Measurements from ENCODE around the gene PAX2. TPM values are rescaled to one million over a fixed set of nuclear protein-coding genes. Genes with fewer than 3 reads are reported as not detected.

Gene PAX2
- polyA plus RNA-seq, 3 donors = not detected

GRCh38 chr10:100868382-100868781 lies 123.0 kb downstream of the PAX2 start:
- Histone ChIP-seq H3K36me3 (replicated peaks in 1 of 2; ENCODE audit: control insufficient read depth in 1 of 2, insufficient read depth in 2 of 2, low read length in 2 of 2) (no peaks in the 10 kb centered on the region), H2AFZ (ENCODE audit: insufficient read depth, low read depth, low read length, poor library complexity, severe bottlenecking) (no peak overlapping the region), H3K4me3 (replicated peaks in 1 of 3; ENCODE audit: low read depth in 2 of 3, low read length in 3 of 3) (no peak overlapping the region), H3K4me1 (ENCODE audit: control insufficient read depth in 1 of 2, insufficient read depth in 2 of 2, low read length in 2 of 2) (no peaks in the 10 kb centered on the region), H3K4me2 (replicated peaks; ENCODE audit: extremely low read depth, low read length, poor library complexity, severe bottlenecking) (no peak overlapping the region), H4K20me1 (ENCODE audit: insufficient read depth, low read length) (no peaks in the 10 kb centered on the region), H3K27me3 (ENCODE audit: control insufficient read depth in 2 of 2, insufficient read depth in 2 of 2, low read length in 2 of 2) (peaks cover 3 to 24% of the 10 kb centered on the region in 2 donors), H3K9ac (ENCODE audit: insufficient read depth, low read length, poor library complexity, severe bottlenecking) (no peak overlapping the region), H3K27ac (ENCODE audit: low read depth in 1 of 2, low read length in 2 of 2) (no peak overlapping the region), H3K9me3 (replicated peaks in 1 of 2; ENCODE audit: control insufficient read depth in 1 of 2, insufficient read depth in 1 of 2, low read length in 2 of 2) (no peaks in the 10 kb centered on the region), H3K79me2 (ENCODE audit: insufficient read depth, low read length) (no peaks in the 10 kb centered on the region)
- intact Hi-C loops (cut with micrococcal nuclease) = no loop called here
- 83% methylated on average over 1 of the region's 3 CpGs for WGBS (ENCODE audit: insufficient coverage)
- H3K27me3 Mint-ChIP-seq (ENCODE audit: low read depth in 3 of 3) = peaks cover 35 to 36% (median 35%) of the 10 kb centered on the region in 3 donors
- TF ChIP-seq CTCF (IDR thresholded peaks at IDR 0.05) = no peak
- H3K4me3 Mint-ChIP-seq = no peak overlapping the region
- no peak for DNase-seq
- no peak overlapping the region for H3K27ac Mint-ChIP-seq
- no peaks in the 10 kb centered on the region for H3K36me3 Mint-ChIP-seq
- H3K9me3 Mint-ChIP-seq = peaks cover 0 to 1% (median 0%) of the 10 kb centered on the region in 7 donors
- H3K4me1 Mint-ChIP-seq = no peaks in the 10 kb centered on the region

GRCh38 chr10:100869399-100869798 lies 124.0 kb downstream of the PAX2 start:
- no peaks in the 10 kb centered on the region for H3K4me1 ChIP-seq (ENCODE audit: control insufficient read depth in 1 of 2, insufficient read depth in 2 of 2, low read length in 2 of 2)
- Mint-ChIP-seq H3K9me3 (peaks cover 0 to 1% (median 0%) of the 10 kb centered on the region in 7 donors), H3K4me1 (no peaks in the 10 kb centered on the region), H3K4me3 (no peak overlapping the region), H3K27ac (no peak overlapping the region), H3K36me3 (no peaks in the 10 kb centered on the region), H3K27me3 (ENCODE audit: low read depth in 3 of 3) (peaks cover 30 to 36% (median 35%) of the 10 kb centered on the region in 3 donors)
- no peaks in the 10 kb centered on the region for H3K9me3 ChIP-seq (replicated peaks in 1 of 2; ENCODE audit: control insufficient read depth in 1 of 2, insufficient read depth in 1 of 2, low read length in 2 of 2)
- no peak overlapping the region for H3K4me3 ChIP-seq (replicated peaks in 1 of 3; ENCODE audit: low read depth in 2 of 3, low read length in 3 of 3)
- TF ChIP-seq CTCF (IDR thresholded peaks at IDR 0.05) = no peak
- WGBS (ENCODE audit: insufficient coverage) = 95% methylated on average over 2 of the region's 4 CpGs
- no peak overlapping the region for H2AFZ ChIP-seq (ENCODE audit: insufficient read depth, low read depth, low read length, poor library complexity, severe bottlenecking)
- H3K27me3 ChIP-seq (ENCODE audit: control insufficient read depth in 2 of 2, insufficient read depth in 2 of 2, low read length in 2 of 2) = peaks cover 3 to 24% of the 10 kb centered on the region in 2 donors
- H3K4me2 ChIP-seq (replicated peaks; ENCODE audit: extremely low read depth, low read length, poor library complexity, severe bottlenecking) = no peak overlapping the region
- no peaks in the 10 kb centered on the region for H4K20me1 ChIP-seq (ENCODE audit: insufficient read depth, low read length)
- no peak overlapping the region for H3K27ac ChIP-seq (ENCODE audit: low read depth in 1 of 2, low read length in 2 of 2)
- no peak overlapping the region for H3K9ac ChIP-seq (ENCODE audit: insufficient read depth, low read length, poor library complexity, severe bottlenecking)
- intact Hi-C loops (cut with micrococcal nuclease) = no loop called here
- no peaks in the 10 kb centered on the region for H3K36me3 ChIP-seq (replicated peaks in 1 of 2; ENCODE audit: control insufficient read depth in 1 of 2, insufficient read depth in 2 of 2, low read length in 2 of 2)
- H3K79me2 ChIP-seq (ENCODE audit: insufficient read depth, low read length) = no peaks in the 10 kb centered on the region
- no peak for DNase-seq

All from CD14-positive monocyte (primary cell).